HepG2 (cell line): ENCODE measurements around the gene CRYAB. TPM values are rescaled to one million over a fixed set of nuclear protein-coding genes. Genes with fewer than 3 reads are reported as not detected.
A peak's percentile ranks its signal among the peaks of the same experiment; 100 is the strongest.

ENCODE experiments used
- AFF4 ChIP-seq: sonication (generic); formaldehyde crosslinking; IDR thresholded peaks from 2 replicates; pipeline ENCODE4 v1.4.0; 2020; ENCODE audit warnings: missing genetic modification reagents
- CAMTA2 ChIP-seq: sonication (generic); formaldehyde crosslinking; IDR thresholded peaks from 2 replicates; pipeline ENCODE4 v1.4.0; 2020; ENCODE audit warnings: mild to moderate bottlenecking, missing genetic modification reagents, borderline replicate concordance
- DZIP1 ChIP-seq: sonication (generic); formaldehyde crosslinking; IDR thresholded peaks from 2 replicates; pipeline ENCODE4 v1.5.0; 2020; ENCODE audit warnings: mild to moderate bottlenecking, missing genetic modification reagents
- E2F2 ChIP-seq: sonication (generic); formaldehyde crosslinking; IDR thresholded peaks from 2 replicates; pipeline ENCODE4 v1.4.0; 2020; ENCODE audit warnings: missing genetic modification reagents, borderline replicate concordance
- ELF3 ChIP-seq: IDR thresholded peaks from 2 replicates; pipeline ENCODE4 v1.6.1; 2016; ENCODE audit warnings: missing genetic modification reagents, missing compliant biosample characterization
- GABPB1 ChIP-seq: IDR thresholded peaks from 2 replicates; pipeline ENCODE4 v1.6.1; 2016; ENCODE audit warnings: mild to moderate bottlenecking, missing genetic modification reagents, moderate library complexity, missing compliant biosample characterization
- HOXD1 ChIP-seq: sonication (generic); formaldehyde crosslinking; IDR thresholded peaks from 2 replicates; pipeline ENCODE4 v1.5.0; 2020; ENCODE audit warnings: missing genetic modification reagents
- IKZF1 ChIP-seq: fragments of 450-650 bp; IDR thresholded peaks from 2 replicates; pipeline ENCODE4 v1.7.1; 2016
- JUND ChIP-seq: sonication (generic); formaldehyde crosslinking; IDR thresholded peaks from 2 replicates; pipeline ENCODE4 v1.8.0; 2022; ENCODE audit warnings: mild to moderate bottlenecking, missing genetic modification reagents
- KLF11 ChIP-seq: IDR thresholded peaks from 2 replicates; pipeline ENCODE4 v1.6.1; 2016; ENCODE audit warnings: missing compliant biosample characterization
- MAFK ChIP-seq, 2 experiments: IDR thresholded peaks in 1 of 2; conservative IDR thresholded peaks in 1 of 2; 2 replicates each; pipeline ENCODE4 v1.6.1; 2011; ENCODE audit warnings: improper control_type of control experiment in 2 of 2, low read length in 2 of 2
- NCOA2 ChIP-seq: sonication (generic); formaldehyde crosslinking; IDR thresholded peaks from 2 replicates; pipeline ENCODE4 v1.8.0; 2022; ENCODE audit warnings: inconsistent platforms
- NKX3-1 ChIP-seq: sonication (generic); formaldehyde crosslinking; IDR thresholded peaks from 2 replicates; pipeline ENCODE4 v1.5.0; 2020; ENCODE audit warnings: missing genetic modification reagents
- POLR2A ChIP-seq, 2 experiments: IDR thresholded peaks; 2 replicates each; pipeline ENCODE4 v1.6.1; 2011; ENCODE audit warnings: low read depth in 2 of 2, low read length in 2 of 2, mild to moderate bottlenecking in 1 of 2, moderate library complexity in 1 of 2; ENCODE audit not compliant: insufficient read depth in 1 of 2
- RFXANK ChIP-seq: IDR thresholded peaks from 2 replicates; pipeline ENCODE4 v1.6.1; 2016
- ZNF253 ChIP-seq: sonication (generic); formaldehyde crosslinking; IDR thresholded peaks from 2 replicates; pipeline ENCODE4 v1.8.0; 2022; ENCODE audit warnings: mild to moderate bottlenecking, missing genetic modification reagents, borderline replicate concordance
- ZNF281 ChIP-seq: sonication (generic); formaldehyde crosslinking; IDR thresholded peaks from 2 replicates; pipeline ENCODE4 v1.4.0; 2020; ENCODE audit warnings: missing genetic modification reagents, borderline replicate concordance
- ZNF317 ChIP-seq: sonication (generic); formaldehyde crosslinking; IDR thresholded peaks from 2 replicates; pipeline ENCODE4 v1.5.0; 2020; ENCODE audit warnings: mild to moderate bottlenecking, missing genetic modification reagents
- ZNF605 ChIP-seq: sonication (generic); formaldehyde crosslinking; IDR thresholded peaks from 2 replicates; pipeline ENCODE4 v1.8.0; 2022; ENCODE audit warnings: mild to moderate bottlenecking, missing genetic modification reagents
- ZNF788 ChIP-seq: sonication (generic); formaldehyde crosslinking; IDR thresholded peaks from 2 replicates; pipeline ENCODE4 v1.5.0; 2020; ENCODE audit warnings: mild to moderate bottlenecking, missing genetic modification reagents, borderline replicate concordance
- ZSCAN31 ChIP-seq: sonication (generic); formaldehyde crosslinking; IDR thresholded peaks from 2 replicates; pipeline ENCODE4 v1.5.0; 2020; ENCODE audit warnings: low read depth, mild to moderate bottlenecking, missing genetic modification reagents
- polyA plus RNA-seq, 8 experiments: library from polyadenylated mRNA; depleted of rRNA in 3 of 8; stranded (reverse) in 7 of 8; unstranded in 1 of 8; fragments of >200 nt; fragmentation: Illumina TruSeq in 4 of 8; extraction: Trizol in 4 of 8; gene quantifications; 2 replicates each; pipeline versions ENCODE4 v1.2.1 to v1.2.3, GENCODE V29; 2011 to 2016; ENCODE audit warnings: low read depth in 4 of 8, missing spikeins in 1 of 8, mixed read lengths in 1 of 8; ENCODE audit not compliant: insufficient read depth in 1 of 8
- total RNA-seq, 5 experiments: library from RNA; depleted of rRNA; stranded (reverse); fragments of >200 nt; fragmentation: Illumina TruSeq; extraction: Trizol; gene quantifications; 2 replicates each; pipeline ENCODE4 v1.2.3, GENCODE V29; 2016; ENCODE audit warnings: low read depth in 1 of 5

The CRYAB gene
- total and polyA plus RNA-seq, 2 of the 13 experiments (the other 11 are each of a cell fraction or from before 2014, with no cell fraction given), result 0.55 to 1.1 TPM

GRCh38 chr11:111935317-111936039 is 23.9 kb upstream of the CRYAB start (continued):
- 0 out of 2 replicates have a peak, but pooled peaks have one; percentile 29 for TF ChIP-seq ZNF605 (CRISPR knock-in tag)
- TF ChIP-seq KLF11 (CRISPR knock-in tag), result 0 out of 2 replicates have a peak, but pooled peaks have one; percentile 33
- TF ChIP-seq RFXANK (CRISPR knock-in tag), result no peak; the same call in 1 of the 2 replicates
- no peak for TF ChIP-seq AFF4
- no peak for TF ChIP-seq ZNF788 (CRISPR knock-in tag)
- TF ChIP-seq ZSCAN31, result no peak; the same call in 1 of the 2 replicates
- no peak for TF ChIP-seq ZNF253 (CRISPR knock-in tag)
- no peak for TF ChIP-seq CAMTA2 (CRISPR knock-in tag)
- no peak for TF ChIP-seq JUND (CRISPR knock-in tag)
- TF ChIP-seq ZNF281, result no peak
- no peak for TF ChIP-seq DZIP1 (CRISPR knock-in tag)
- TF ChIP-seq MAFK (conservative IDR thresholded peaks at IDR 0.05 in 1 of 2, IDR thresholded peaks at IDR 0.05 in 1 of 2; ENCODE audit: low read length in 2 of 2), result peak in 1 of 2 experiments; percentile 26; a peak in 1 of 4 replicates
- no peak for TF ChIP-seq IKZF1
- no peak for TF ChIP-seq NKX3-1 (CRISPR knock-in tag)
- peak; percentile 71 for TF ChIP-seq ELF3 (CRISPR knock-in tag)
- no peak for TF ChIP-seq HOXD1 (CRISPR knock-in tag)
- TF ChIP-seq E2F2, result no peak
- TF ChIP-seq ZNF317 (CRISPR knock-in tag), result no peak
- 0 out of 2 replicates have a peak, but pooled peaks have one; percentile 11 for TF ChIP-seq GABPB1 (CRISPR knock-in tag)
- TF ChIP-seq POLR2A (IDR thresholded peaks at IDR 0.05; ENCODE audit: insufficient read depth in 1 of 2, low read depth in 2 of 2, low read length in 2 of 2), result no peak
- peak; percentile 78 for TF ChIP-seq NCOA2
